ENCODE measurements around the gene GNRH2. TPM values are rescaled to one million over a fixed set of nuclear protein-coding genes. Genes with fewer than 3 reads are reported as not detected.
"Not testable (repeated sequence)": the region's sequence is repeated elsewhere in the genome, so short reads cannot be mapped to it uniquely, and the experiment has no call there.

The GNRH2 gene
- total and polyA plus RNA-seq, 2 of the 8 experiments (the other 6 are each of a cell fraction or from before 2014, with no cell fraction given): 0.09 to 0.82 TPM

- TF ChIP-seq NRF1 (IDR thresholded peaks at IDR 0.05; ENCODE audit: low read depth, low read length): no peak
These were observed 28.8 kb upstream of the GNRH2 start (continued) for GRCh38 chr20:3014662-3015061.

GRCh38 chr20:3015302-3015701, 28.1 kb upstream of the GNRH2 start:
- not testable (repeated sequence) for H2BK5ac ChIP-seq (ENCODE audit: low read depth, low read length); H3K27ac ChIP-seq (ENCODE audit: low read depth, low read length); H3K23me2 ChIP-seq (ENCODE audit: low read depth, low read length); H3K9me3 ChIP-seq (ENCODE audit: insufficient read depth in 2 of 2, low read depth in 1 of 2, low read length in 1 of 2); H2AK5ac ChIP-seq (ENCODE audit: low read depth, low read length); H3K79me2 ChIP-seq (ENCODE audit: control insufficient read depth in 1 of 2, insufficient read depth in 2 of 2, low read length in 2 of 2); H3K4me2 ChIP-seq (ENCODE audit: insufficient read depth in 1 of 2, low read depth in 2 of 2, low read length in 2 of 2); H3K14ac ChIP-seq (ENCODE audit: insufficient read length); H2BK120ac ChIP-seq (replicated peaks; ENCODE audit: low read depth, low read length); H2BK12ac ChIP-seq (ENCODE audit: low read depth, low read length); H2BK20ac ChIP-seq (ENCODE audit: low read length); H4K20me1 ChIP-seq (replicated peaks in 1 of 2; ENCODE audit: control insufficient read depth in 1 of 2, insufficient read depth in 2 of 2, low read length in 2 of 2); H2BK15ac ChIP-seq (ENCODE audit: low read length); H3K23ac ChIP-seq (ENCODE audit: insufficient read length); H3K4ac ChIP-seq (replicated peaks; ENCODE audit: insufficient read length, low read depth, low read length); H4K5ac ChIP-seq (ENCODE audit: insufficient read length, low read depth, low read length); DNase-seq (ENCODE audit: low read depth in 1 of 2, low spot score in 2 of 2); H3K9ac ChIP-seq (replicated peaks in 1 of 4; ENCODE audit: extremely low read depth in 1 of 4, low read depth in 3 of 4, low read length in 3 of 4); H3K4me3 ChIP-seq (ENCODE audit: extremely low read depth in 1 of 4, insufficient read depth in 2 of 4, low read depth in 3 of 4, low read length in 4 of 4); FAIRE-seq; H3K56ac ChIP-seq (replicated peaks; ENCODE audit: insufficient read length, low read depth, low read length); H2AFZ ChIP-seq (ENCODE audit: low read length); H3K27me3 ChIP-seq (replicated peaks in 1 of 4; ENCODE audit: control insufficient read depth in 3 of 4, extremely low read depth in 1 of 4, insufficient read depth in 3 of 4, low read length in 3 of 4); H3K79me1 ChIP-seq (ENCODE audit: low read depth, low read length); H3K4me1 ChIP-seq (replicated peaks in 1 of 4; ENCODE audit: control insufficient read depth in 3 of 4, insufficient read depth in 4 of 4, low read length in 3 of 4); H4K91ac ChIP-seq (replicated peaks; ENCODE audit: insufficient read length, low read length); H3K18ac ChIP-seq (ENCODE audit: extremely low read depth, low read length); H4K8ac ChIP-seq (ENCODE audit: extremely low read depth, insufficient read depth, low read length)
- CTCF ChIA-PET (ENCODE audit: partially characterized antibody): interaction anchor here (0.7 kb wide), 1 partner anchor 305 kb away, joined by 4 read pairs; no protein-coding TSS in a partner anchor
- H3K36me3 ChIP-seq (ENCODE audit: control insufficient read depth in 2 of 4, insufficient read depth in 4 of 4, low read length in 3 of 4): peaks cover 6 to 22% (median 8%) of the 10 kb centered on the region in 4 experiments
- 91% methylated on average over 4 of the region's 5 CpGs; no CpG with 5 or more reads in 1 of the 2 experiments for WGBS, 2 experiments (ENCODE audit: extremely low coverage in 1 of 2, insufficient coverage in 1 of 2, insufficient read length in 1 of 2, insufficient replicate concordance in 2 of 2, low coverage in 1 of 2, low lambda C conversion rate in 2 of 2, missing lambda C conversion rate in 1 of 2)
- POLR2A ChIA-PET (ENCODE audit: partially characterized antibody): interaction anchor here (0.6 to 1.7 kb wide), 2 partner anchors 15 to 33 kb away, joined by 4 read pairs; no protein-coding TSS in a partner anchor

Measured in H1 (cell line).